MCF 10A (cell line): ENCODE results near the gene SPSB1. TPM values are rescaled to one million over a fixed set of nuclear protein-coding genes. Genes with fewer than 3 reads are reported as not detected.

Experiments used
- BruUV-seq: library from RNA; stranded (reverse); fragments of 400-500 nt; replicated peaks from 2 replicates; lab custom pipeline; 2021; lab: Mats Ljungman, UMichigan
- CTCF ChIA-PET: fragments of 300-600 bp; sonication (Branson Sonifier 250); formaldehyde crosslinking; extraction: SDS; loops from one replicate; lab custom pipeline; 2021; ENCODE audit warnings: antibody characterized with exemption, inconsistent platforms; lab: Yijun Ruan, JAX
- POLR2A ChIA-PET: fragments of 300-600, 350-650 bp; sonication (Branson Sonifier 250); formaldehyde crosslinking; extraction: SDS; loops from one replicate; lab custom pipeline; 2020; ENCODE audit warnings: antibody characterized with exemption, inconsistent platforms; lab: Yijun Ruan, JAX
- DNase-seq: peaks from one replicate; pipeline ENCODE4 v3.0.0-alpha.2; 2018; ENCODE audit not compliant: unreplicated experiment
- H3K27ac Mint-ChIP-seq: one replicate; pipeline ENCODE4 v1.8.0; 2022; ENCODE audit warnings: mild to moderate bottlenecking, low read depth, mixed read lengths; ENCODE audit not compliant: unreplicated experiment
- H3K27me3 Mint-ChIP-seq: one replicate; pipeline ENCODE4 v1.8.0; 2022; ENCODE audit warnings: mixed read lengths; ENCODE audit not compliant: insufficient read depth, unreplicated experiment
- H3K36me3 Mint-ChIP-seq: one replicate; pipeline ENCODE4 v1.8.0; 2022; ENCODE audit warnings: mild to moderate bottlenecking, moderate library complexity, mixed read lengths; ENCODE audit not compliant: insufficient read depth, unreplicated experiment
- H3K4me1 Mint-ChIP-seq: one replicate; pipeline ENCODE4 v1.8.0; 2022; ENCODE audit warnings: mixed read lengths; ENCODE audit not compliant: insufficient read depth, unreplicated experiment
- H3K4me3 Mint-ChIP-seq: one replicate; pipeline ENCODE4 v1.8.0; 2022; ENCODE audit warnings: mild to moderate bottlenecking, moderate library complexity, mixed read lengths; ENCODE audit not compliant: unreplicated experiment
- H3K9me3 Mint-ChIP-seq: one replicate; pipeline ENCODE4 v1.8.0; 2022; ENCODE audit warnings: mixed read lengths; ENCODE audit not compliant: unreplicated experiment
- intact Hi-C: fragments of 100-400 bp; cut with micrococcal nuclease; formaldehyde crosslinking; loops from 2 replicates; pipeline ENCODE4 v1.14.1; 2022
- total RNA-seq: library from RNA; stranded (reverse); gene quantifications from 2 replicates; pipeline ENCODE4 v1.2.3, GENCODE V29; 2022
- TF ChIP-seq, protein P1 (sequence below): fragments of 200-600 bp; IDR thresholded peaks from one replicate; pipeline ENCODE4 v1.8.0; 2022; ENCODE audit warnings: antibody characterized with exemption, mild to moderate bottlenecking; ENCODE audit not compliant: unreplicated experiment

Gene SPSB1
- total RNA-seq, 1 experiment from 2014 or later = 8.2 TPM

DNA sequence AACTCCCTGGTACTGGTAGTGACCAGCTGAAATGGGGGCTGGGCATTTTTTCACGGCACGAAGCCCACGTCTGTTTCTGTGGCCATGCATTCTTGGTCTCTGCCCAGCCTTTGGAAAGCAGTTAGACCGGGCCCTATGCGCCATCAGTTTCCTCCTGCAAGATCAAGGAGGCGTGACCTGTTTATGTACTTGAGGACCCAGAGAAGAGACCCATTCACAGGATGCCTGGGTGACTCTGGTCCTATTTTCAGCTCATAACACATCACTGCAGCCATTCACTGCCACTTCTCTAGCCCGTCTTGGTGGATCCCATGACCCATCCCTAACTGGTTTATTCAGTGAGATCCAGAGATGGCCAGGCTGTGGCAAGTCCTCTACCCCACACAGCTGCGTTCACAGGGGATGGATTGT lies 70.4 kb downstream of the SPSB1 start:
- no peaks in the 10 kb centered on the region for H3K4me1 Mint-ChIP-seq

DNA sequence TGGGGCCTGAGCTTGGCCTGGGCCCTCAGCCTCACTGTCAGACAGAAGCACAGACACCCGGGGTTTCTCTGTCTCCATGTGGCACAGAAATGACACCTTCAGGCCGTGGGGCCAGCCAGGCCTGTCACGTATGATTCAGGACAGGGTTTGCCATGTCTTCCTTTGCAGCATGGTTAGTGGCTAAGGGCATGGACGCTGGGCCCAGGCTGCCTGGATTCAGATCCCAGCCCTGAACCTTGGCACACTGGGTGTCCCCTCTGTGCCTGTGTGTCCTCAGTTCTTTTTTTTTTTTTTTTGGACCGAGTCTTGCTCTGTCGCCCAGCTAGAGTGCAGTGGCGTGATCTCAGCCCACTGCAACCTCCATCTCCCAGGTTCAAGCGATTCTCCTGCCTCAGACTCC lies 73.6 kb downstream of the SPSB1 start:
- POLR2A ChIA-PET = interaction anchor here (0.7 kb wide), 1 partner anchor 62 kb away, joined by 3 read pairs; no protein-coding TSS in a partner anchor
- CTCF ChIA-PET = no interaction called here
- Mint-ChIP-seq H3K4me1 (no peaks in the 10 kb centered on the region), H3K36me3 (peaks cover 22% of the 10 kb centered on the region), H3K4me3 (no peak overlapping the region), H3K9me3 (no peaks in the 10 kb centered on the region), H3K27me3 (no peaks in the 10 kb centered on the region), H3K27ac (no peak overlapping the region)
- no peak for DNase-seq
- TF ChIP-seq, protein P1, sequence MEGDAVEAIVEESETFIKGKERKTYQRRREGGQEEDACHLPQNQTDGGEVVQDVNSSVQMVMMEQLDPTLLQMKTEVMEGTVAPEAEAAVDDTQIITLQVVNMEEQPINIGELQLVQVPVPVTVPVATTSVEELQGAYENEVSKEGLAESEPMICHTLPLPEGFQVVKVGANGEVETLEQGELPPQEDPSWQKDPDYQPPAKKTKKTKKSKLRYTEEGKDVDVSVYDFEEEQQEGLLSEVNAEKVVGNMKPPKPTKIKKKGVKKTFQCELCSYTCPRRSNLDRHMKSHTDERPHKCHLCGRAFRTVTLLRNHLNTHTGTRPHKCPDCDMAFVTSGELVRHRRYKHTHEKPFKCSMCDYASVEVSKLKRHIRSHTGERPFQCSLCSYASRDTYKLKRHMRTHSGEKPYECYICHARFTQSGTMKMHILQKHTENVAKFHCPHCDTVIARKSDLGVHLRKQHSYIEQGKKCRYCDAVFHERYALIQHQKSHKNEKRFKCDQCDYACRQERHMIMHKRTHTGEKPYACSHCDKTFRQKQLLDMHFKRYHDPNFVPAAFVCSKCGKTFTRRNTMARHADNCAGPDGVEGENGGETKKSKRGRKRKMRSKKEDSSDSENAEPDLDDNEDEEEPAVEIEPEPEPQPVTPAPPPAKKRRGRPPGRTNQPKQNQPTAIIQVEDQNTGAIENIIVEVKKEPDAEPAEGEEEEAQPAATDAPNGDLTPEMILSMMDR = no peak
- BruUV-seq = no TSS peak
- intact Hi-C loops = no loop called here

More for the DNA sequence above, 70.4 kb downstream of the SPSB1 start:
- H3K27me3 Mint-ChIP-seq = no peaks in the 10 kb centered on the region
- no peak overlapping the region for H3K4me3 Mint-ChIP-seq
- TF ChIP-seq, protein P1 = no peak
- peaks cover 14% of the 10 kb centered on the region for H3K36me3 Mint-ChIP-seq
- H3K27ac Mint-ChIP-seq = no peak overlapping the region
- no peak for DNase-seq
- POLR2A ChIA-PET = interaction anchor here (0.7 kb wide), 1 partner anchor 13 kb away, joined by 4 read pairs; no protein-coding TSS in a partner anchor
- BruUV-seq = no TSS peak
- CTCF ChIA-PET = interaction anchor here (0.6 kb wide), 1 partner anchor 16 kb away, joined by 5 read pairs; no protein-coding TSS in a partner anchor
- H3K9me3 Mint-ChIP-seq = no peaks in the 10 kb centered on the region
- intact Hi-C loops = no loop called here

DNA sequence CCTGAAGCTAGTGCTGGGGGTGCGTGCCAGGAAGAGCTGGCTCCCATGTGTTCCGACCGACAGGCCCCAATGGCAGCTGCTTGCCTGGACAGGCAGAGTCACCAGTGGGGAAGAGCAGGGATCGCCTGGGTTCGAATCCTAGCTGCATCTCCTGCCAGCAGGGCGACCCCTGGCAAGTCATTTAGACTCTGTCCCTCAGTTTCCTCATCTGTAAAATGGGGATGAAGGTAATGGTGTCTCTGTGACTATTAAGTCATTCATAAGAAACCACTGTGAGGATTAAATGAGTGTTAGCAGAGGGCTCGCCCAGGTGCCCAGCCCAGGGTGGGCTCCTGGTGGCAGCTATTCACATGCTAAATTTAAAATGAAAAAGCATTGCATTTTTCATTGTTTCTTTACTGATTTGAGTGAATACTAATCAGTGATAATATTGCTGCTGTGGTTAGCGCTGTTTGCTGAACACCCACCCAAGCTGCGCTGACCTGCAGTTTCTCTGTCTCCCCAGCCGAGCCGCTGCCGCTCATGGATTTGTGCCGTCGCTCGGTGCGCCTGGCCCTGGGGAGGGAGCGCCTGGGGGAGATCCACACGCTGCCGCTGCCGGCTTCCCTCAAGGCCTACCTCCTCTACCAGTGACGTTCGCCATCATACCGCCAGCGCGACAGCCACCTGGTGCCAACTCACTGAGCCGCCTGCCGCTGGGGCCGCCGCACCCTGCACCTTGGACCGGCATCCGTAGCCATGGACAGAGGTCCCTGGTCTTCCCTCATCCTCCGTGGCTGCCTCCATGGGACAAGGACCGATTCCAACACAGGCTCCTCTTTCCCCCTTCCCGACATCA lies 74.5 kb downstream of the SPSB1 start:
- H3K27ac Mint-ChIP-seq = no peak overlapping the region
- H3K27me3 Mint-ChIP-seq = no peaks in the 10 kb centered on the region
- H3K36me3 Mint-ChIP-seq = peaks cover 22% of the 10 kb centered on the region
- no peak for DNase-seq
- no peak overlapping the region for H3K4me3 Mint-ChIP-seq
- no peaks in the 10 kb centered on the region for H3K9me3 Mint-ChIP-seq
- TF ChIP-seq, protein P1 = no peak
- ChIA-PET POLR2A (interaction anchor here (0.7 kb wide), 1 partner anchor 61 kb away, joined by 3 read pairs; no protein-coding TSS in a partner anchor), CTCF (no interaction called here)
- BruUV-seq = no TSS peak
- intact Hi-C loops = no loop called here
- no peaks in the 10 kb centered on the region for H3K4me1 Mint-ChIP-seq

DNA sequence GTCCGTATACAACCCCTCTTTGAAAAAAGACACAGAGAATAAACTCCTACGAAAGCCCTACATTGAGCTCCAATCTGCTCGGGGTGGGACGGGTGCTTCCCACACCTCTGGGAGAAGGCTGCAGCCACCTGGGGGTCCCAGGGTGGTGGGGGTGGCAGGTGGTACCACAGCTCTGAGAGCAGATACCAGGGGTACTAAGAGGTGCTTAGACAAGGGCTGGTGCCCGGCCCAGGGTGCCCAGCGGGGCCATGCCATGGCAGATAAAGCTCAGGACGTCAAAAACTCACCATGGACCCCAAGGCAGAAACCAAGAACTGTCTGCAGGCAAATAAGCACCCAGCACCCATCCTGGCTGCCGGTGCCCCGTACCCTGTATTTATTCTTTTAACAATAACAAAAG lies 75.1 kb downstream of the SPSB1 start:
- Mint-ChIP-seq H3K4me3 (no peak overlapping the region), H3K27ac (peak overlapping the region; percentile 35), H3K9me3 (no peaks in the 10 kb centered on the region), H3K27me3 (no peaks in the 10 kb centered on the region), H3K36me3 (peaks cover 22% of the 10 kb centered on the region), H3K4me1 (no peaks in the 10 kb centered on the region)
- ChIA-PET POLR2A (no interaction called here), CTCF (no interaction called here)
- intact Hi-C loops = no loop called here
- no TSS peak for BruUV-seq
- TF ChIP-seq, protein P1 = no peak
- DNase-seq = no peak
